GM12878 (cell line): ENCODE measurements around the gene SMPX. TPM values are rescaled to one million over a fixed set of nuclear protein-coding genes. Genes with fewer than 3 reads are reported as not detected.

Experiments used
- ATAC-seq: fragments of 200-7000 bp; cut with Tn5 transposase; 3 replicates; pipeline ENCODE4 v1.9.1; 2020; ENCODE audit warnings: mild to moderate bottlenecking, moderate library complexity
- BruUV-seq: library from RNA; stranded (reverse); fragments of 400-500 nt; replicated peaks from 2 replicates; lab custom pipeline; 2021; lab: Mats Ljungman, UMichigan
- CTCF ChIA-PET: fragments of 300-600 bp; sonication (Branson Sonifier 250); formaldehyde crosslinking; extraction: SDS; loops from one replicate; lab custom pipeline; 2021; ENCODE audit warnings: inconsistent platforms; lab: Yijun Ruan, JAX
- POLR2A ChIA-PET: fragments of 350-600 bp; formaldehyde crosslinking; extraction: SDS; loops from one replicate; lab custom pipeline; 2021; ENCODE audit warnings: inconsistent platforms; lab: Charles Lee
- RAD21 ChIA-PET: fragments of 300-600 bp; sonication (Branson Sonifier 250); formaldehyde crosslinking; loops from one replicate; lab custom pipeline; 2023; ENCODE audit warnings: antibody characterized with exemption; ENCODE audit not compliant: unreplicated experiment; lab: Charles Lee
- SMC1A ChIA-PET: fragments of 300-600 bp; sonication (Branson Sonifier 250); formaldehyde crosslinking; loops from one replicate; lab custom pipeline; 2023; ENCODE audit not compliant: unreplicated experiment, uncharacterized antibody; lab: Charles Lee
- DNase-seq: peaks from one replicate; pipeline ENCODE4 v3.0.0-alpha.2; 2011; ENCODE audit warnings: low read depth, low spot score
- FAIRE-seq: peaks from 3 replicates; lab custom pipeline; 2011; peaks lifted over from hg19 to GRCh38; lab: Jason Lieb, UNC
- H2AFZ ChIP-seq: 2 replicates; pipeline ENCODE4 v1.6.0; 2011; ENCODE audit warnings: low read depth, low read length, control low read depth; ENCODE audit not compliant: control insufficient read depth
- H3K27ac ChIP-seq: 2 replicates; pipeline ENCODE4 v1.5.1; 2011; ENCODE audit warnings: control low read depth; ENCODE audit not compliant: control insufficient read depth, insufficient read depth
- H3K27me3 ChIP-seq, 2 experiments: replicated peaks in 1 of 2; 2 replicates each; pipeline versions ENCODE4 v1.6.0 to v1.6.1; 2011; ENCODE audit warnings: low read length in 1 of 2; ENCODE audit not compliant: control insufficient read depth in 2 of 2, insufficient read depth in 2 of 2
- H3K36me3 ChIP-seq, 2 experiments: 2 replicates each; pipeline ENCODE4 v1.5.1; 2011; ENCODE audit warnings: low read length in 1 of 2; ENCODE audit not compliant: control insufficient read depth in 2 of 2, insufficient read depth in 2 of 2
- H3K4me1 ChIP-seq: 2 replicates; pipeline ENCODE4 v1.6.1; 2011; ENCODE audit warnings: mild to moderate bottlenecking, low read length, moderate library complexity, mixed read lengths; ENCODE audit not compliant: control insufficient read depth, insufficient read depth
- H3K4me2 ChIP-seq: 2 replicates; pipeline ENCODE4 v1.6.0; 2011; ENCODE audit warnings: control low read depth; ENCODE audit not compliant: control insufficient read depth, insufficient read depth
- H3K4me3 ChIP-seq: fragments of 200-600 bp; sonication (generic); 2 replicates; pipeline ENCODE4 v1.5.1; 2016
- H3K79me2 ChIP-seq: 2 replicates; pipeline ENCODE4 v1.6.0; 2011; ENCODE audit warnings: low read length; ENCODE audit not compliant: control insufficient read depth, insufficient read depth
- H3K9ac ChIP-seq: 2 replicates; pipeline ENCODE4 v1.8.0; 2011; ENCODE audit warnings: low read length, control low read depth, mixed read lengths; ENCODE audit not compliant: control insufficient read depth, insufficient read depth
- H3K9me3 ChIP-seq: replicated peaks from 3 replicates; pipeline ENCODE4 v1.5.1; 2011; ENCODE audit warnings: mild to moderate bottlenecking, low read length; ENCODE audit not compliant: control insufficient read depth, insufficient read depth
- H4K20me1 ChIP-seq: 2 replicates; pipeline ENCODE4 v1.6.0; 2011; ENCODE audit not compliant: control insufficient read depth, insufficient read depth
- BHLHE40 ChIP-seq, 2 experiments: fragments of 450-650 bp in 1 of 2; IDR thresholded peaks; 2 replicates each; pipeline ENCODE4 v1.6.1; 2011 to 2017; ENCODE audit warnings: low read depth in 2 of 2, borderline replicate concordance in 1 of 2, improper control_type of control experiment in 1 of 2, low read length in 1 of 2, mild to moderate bottlenecking in 1 of 2
- CBX3 ChIP-seq: fragments of 200-600 bp; sonication (generic); IDR thresholded peaks from 2 replicates; pipeline ENCODE4 v1.6.1; 2016; ENCODE audit warnings: low read depth, borderline replicate concordance
- HCFC1 ChIP-seq: fragments of 150-350 bp; IDR thresholded peaks from 2 replicates; pipeline ENCODE4 v1.6.1; 2014; ENCODE audit warnings: low read length
- HDAC2 ChIP-seq: fragments of 200-600 bp; sonication (generic); IDR thresholded peaks from 2 replicates; pipeline ENCODE4 v1.6.1; 2017
- HDGF ChIP-seq: fragments of 450-650 bp; IDR thresholded peaks from 2 replicates; pipeline ENCODE4 v1.6.1; 2016; ENCODE audit warnings: antibody characterized with exemption
- LARP7 ChIP-seq: fragments of 450-650 bp; IDR thresholded peaks from 2 replicates; pipeline ENCODE4 v1.6.1; 2017; ENCODE audit warnings: mild to moderate bottlenecking
- PAX5 ChIP-seq: IDR thresholded peaks from 2 replicates; pipeline ENCODE4 v1.6.1; 2011; ENCODE audit warnings: low read depth, low read length, borderline replicate concordance
- PML ChIP-seq: IDR thresholded peaks from 2 replicates; pipeline ENCODE4 v1.6.1; 2012; ENCODE audit warnings: low read length, inconsistent platforms
- POLR2AphosphoS5 ChIP-seq: IDR thresholded peaks from 2 replicates; pipeline ENCODE4 v1.6.1; 2011; ENCODE audit warnings: mild to moderate bottlenecking, low read length, inconsistent platforms
- SMAD5 ChIP-seq: IDR thresholded peaks from 2 replicates; pipeline ENCODE4 v1.6.1; 2016; ENCODE audit warnings: antibody characterized with exemption, low read depth
- TARDBP ChIP-seq: IDR thresholded peaks from 2 replicates; pipeline ENCODE4 v1.6.1; 2016; ENCODE audit warnings: borderline replicate concordance
- TCF12 ChIP-seq: IDR thresholded peaks from 2 replicates; pipeline ENCODE4 v1.6.1; 2011; ENCODE audit warnings: low read depth, mild to moderate bottlenecking, low read length
- WRNIP1 ChIP-seq: IDR thresholded peaks from 2 replicates; pipeline ENCODE4 v1.6.1; 2011; ENCODE audit warnings: low read depth, low read length, improper control_type of control experiment, borderline replicate concordance
- ZNF207 ChIP-seq: fragments of 450-650 bp; IDR thresholded peaks from 2 replicates; pipeline ENCODE4 v1.6.1; 2014; ENCODE audit warnings: antibody characterized with exemption, mild to moderate bottlenecking, borderline replicate concordance
- ZSCAN29 ChIP-seq: fragments of 450-650 bp; IDR thresholded peaks from 2 replicates; pipeline ENCODE4 v1.6.1; 2017; ENCODE audit warnings: mild to moderate bottlenecking, moderate library complexity
- WGBS: methylation state at CpG from one replicate; pipeline ENCODE4 v1.1.6; 2016; ENCODE audit warnings: low lambda C conversion rate; ENCODE audit not compliant: insufficient replicate concordance, insufficient coverage; ENCODE audit errors: missing lambda C conversion rate; 5-methylcytosine and 5-hydroxymethylcytosine counted together
- in situ Hi-C: fragments of 300-500 bp; cut with MboI; formaldehyde crosslinking; loops from 9 replicates; pipeline ENCODE4 v1.14.3; 2018; ENCODE audit warnings: mixed read lengths
- intact Hi-C: fragments of 100-400 bp; cut with micrococcal nuclease; formaldehyde crosslinking; loops from one replicate; pipeline ENCODE4 v1.14.2; 2022; ENCODE audit not compliant: unreplicated experiment
- polyA plus RNA-seq, 11 experiments: library from polyadenylated mRNA; depleted of rRNA in 4 of 11; unstranded in 6 of 11; stranded (reverse) in 5 of 11; fragments of >200 nt; fragmentation: Nextera tagmentation in 4 of 11; fragmentation: Illumina TruSeq in 1 of 11; extraction: Ambion mirVana in 4 of 11; extraction: Trizol in 1 of 11; gene quantifications; 1 replicate in 1 of 11; 2 replicates in 10 of 11; pipeline versions ENCODE4 v1.2.1 to v1.2.3, GENCODE V29; 2011 to 2016; ENCODE audit warnings: inconsistent platforms in 2 of 11, missing spikeins in 2 of 11, low read depth in 1 of 11
- total RNA-seq, 4 experiments: library from RNA; depleted of rRNA in 3 of 4; stranded (reverse); fragments of >200 nt in 3 of 4; fragmentation: Illumina TruSeq in 1 of 4; extraction: Trizol in 1 of 4; gene quantifications; 2 replicates each; pipeline versions ENCODE4 v1.2.1 to v1.2.3, GENCODE V29; 2013 to 2021
- TF ChIP-seq, protein P1 (sequence below): fragments of 150-350 bp; IDR thresholded peaks from 2 replicates; pipeline ENCODE4 v1.6.1; 2014; ENCODE audit warnings: mild to moderate bottlenecking, low read depth, low read length
- TF ChIP-seq, protein P2 (sequence below): IDR thresholded peaks from 2 replicates; pipeline ENCODE4 v1.6.1; 2011; ENCODE audit warnings: low read depth, low read length, improper control_type of control experiment, borderline replicate concordance

The SMPX gene
- total and polyA plus RNA-seq, 10 of the 15 experiments (the other 5 are each of a cell fraction or from before 2014, with no cell fraction given), result 0.08 to 0.09 TPM; not detected in 8

DNA sequence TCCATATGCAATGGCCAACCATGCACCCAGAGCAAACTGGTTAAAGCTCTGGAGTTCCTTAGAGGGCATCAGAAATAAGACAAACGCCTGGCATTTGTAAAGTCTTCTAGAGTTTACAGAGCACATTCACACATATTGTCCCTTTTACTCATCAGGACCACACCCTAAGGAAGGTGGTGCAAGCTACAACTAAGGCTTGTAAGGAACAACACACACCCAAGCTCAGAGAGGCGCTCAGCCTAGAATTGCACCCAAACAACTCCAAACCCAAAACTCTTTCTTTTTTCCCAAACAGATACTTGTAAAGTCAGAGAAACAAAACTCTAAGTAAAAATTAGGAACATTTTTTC lies 46.1 kb downstream of the SMPX start:
- DNase-seq, result no peak
- TF ChIP-seq, protein P1, sequence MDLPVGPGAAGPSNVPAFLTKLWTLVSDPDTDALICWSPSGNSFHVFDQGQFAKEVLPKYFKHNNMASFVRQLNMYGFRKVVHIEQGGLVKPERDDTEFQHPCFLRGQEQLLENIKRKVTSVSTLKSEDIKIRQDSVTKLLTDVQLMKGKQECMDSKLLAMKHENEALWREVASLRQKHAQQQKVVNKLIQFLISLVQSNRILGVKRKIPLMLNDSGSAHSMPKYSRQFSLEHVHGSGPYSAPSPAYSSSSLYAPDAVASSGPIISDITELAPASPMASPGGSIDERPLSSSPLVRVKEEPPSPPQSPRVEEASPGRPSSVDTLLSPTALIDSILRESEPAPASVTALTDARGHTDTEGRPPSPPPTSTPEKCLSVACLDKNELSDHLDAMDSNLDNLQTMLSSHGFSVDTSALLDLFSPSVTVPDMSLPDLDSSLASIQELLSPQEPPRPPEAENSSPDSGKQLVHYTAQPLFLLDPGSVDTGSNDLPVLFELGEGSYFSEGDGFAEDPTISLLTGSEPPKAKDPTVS, result no peak
- no peak for TF ChIP-seq PAX5
- TF ChIP-seq, protein P2, sequence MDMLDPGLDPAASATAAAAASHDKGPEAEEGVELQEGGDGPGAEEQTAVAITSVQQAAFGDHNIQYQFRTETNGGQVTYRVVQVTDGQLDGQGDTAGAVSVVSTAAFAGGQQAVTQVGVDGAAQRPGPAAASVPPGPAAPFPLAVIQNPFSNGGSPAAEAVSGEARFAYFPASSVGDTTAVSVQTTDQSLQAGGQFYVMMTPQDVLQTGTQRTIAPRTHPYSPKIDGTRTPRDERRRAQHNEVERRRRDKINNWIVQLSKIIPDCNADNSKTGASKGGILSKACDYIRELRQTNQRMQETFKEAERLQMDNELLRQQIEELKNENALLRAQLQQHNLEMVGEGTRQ, result no peak
- TF ChIP-seq POLR2AphosphoS5, result no peak
- no peak for TF ChIP-seq CBX3
- TF ChIP-seq LARP7, result no peak
- TF ChIP-seq SMAD5, result no peak
- no peak for TF ChIP-seq WRNIP1
- no peak for TF ChIP-seq ZSCAN29
- TF ChIP-seq PML, result no peak
- no peak for TF ChIP-seq HDGF
- TF ChIP-seq HCFC1, result no peak
- no peak for TF ChIP-seq HDAC2
- TF ChIP-seq ZNF207, result no peak
- TF ChIP-seq TCF12, result no peak
- TF ChIP-seq TARDBP, result no peak
- TF ChIP-seq BHLHE40 (IDR thresholded peaks at IDR 0.05; ENCODE audit: borderline replicate concordance in 1 of 2, low read depth in 2 of 2, low read length in 1 of 2), result no peak
- no peak overlapping the region for H3K9ac ChIP-seq
- no peak overlapping the region for H3K4me2 ChIP-seq
- no peaks in the 10 kb centered on the region for H3K9me3 ChIP-seq
- intact Hi-C loops (no loop called here), in situ Hi-C loops (no loop called here)
- no peaks in the 10 kb centered on the region for H3K36me3 ChIP-seq
- SMC1A ChIA-PET, result interaction anchor here (1.0 kb wide), 1 partner anchor 328 kb away, joined by 3 read pairs; no protein-coding TSS in a partner anchor
- H3K79me2 ChIP-seq, result no peaks in the 10 kb centered on the region
- H2AFZ ChIP-seq, result no peak overlapping the region
- no peak for ATAC-seq
- 0% methylated on average over 2 of the region's 2 CpGs for WGBS
- H4K20me1 ChIP-seq, result no peaks in the 10 kb centered on the region
- no peaks in the 10 kb centered on the region for H3K4me1 ChIP-seq
- H3K27me3 ChIP-seq, result no peaks in the 10 kb centered on the region
- RAD21 ChIA-PET, result no interaction called here
- no peak overlapping the region for H3K27ac ChIP-seq
- BruUV-seq, result no TSS peak
- CTCF ChIA-PET, result interaction anchor here (2.2 kb wide), 1 partner anchor 34 kb away, joined by 10 read pairs; no protein-coding TSS in a partner anchor
- POLR2A ChIA-PET, result no interaction called here
- no peak overlapping the region for H3K4me3 ChIP-seq
- no peak for FAIRE-seq
